SKM-1 (cell line): Measurements from ENCODE around the gene ETV6.
A peak's percentile ranks its signal among the peaks of the same experiment; 100 is the strongest.

Source experiments
- DNase-seq: peaks from one replicate; lab custom pipeline; 2025; ENCODE audit not compliant: unreplicated experiment; lab: John Stamatoyannopoulos, UW

The ETV6 gene

DNA sequence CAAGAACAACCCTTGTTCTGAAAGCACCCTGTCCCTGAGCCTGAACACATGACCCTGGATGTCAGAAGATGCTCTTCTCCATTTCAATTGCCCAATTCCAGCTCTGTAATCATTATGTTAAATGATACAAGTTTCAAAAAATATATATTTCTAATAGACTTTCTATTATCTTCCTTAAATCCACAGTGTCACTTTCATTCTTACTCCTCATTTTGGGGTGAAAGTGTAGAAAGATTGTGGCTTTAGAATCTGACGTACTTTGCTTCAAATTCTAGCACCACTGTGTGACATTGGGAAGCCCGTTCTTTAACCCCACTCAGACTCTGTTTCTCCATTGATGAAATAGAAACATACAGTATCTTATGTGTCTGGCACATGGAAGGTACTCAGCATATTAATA is 83.2 kb downstream of the ETV6 start:
- DNase-seq: no peak

DNA sequence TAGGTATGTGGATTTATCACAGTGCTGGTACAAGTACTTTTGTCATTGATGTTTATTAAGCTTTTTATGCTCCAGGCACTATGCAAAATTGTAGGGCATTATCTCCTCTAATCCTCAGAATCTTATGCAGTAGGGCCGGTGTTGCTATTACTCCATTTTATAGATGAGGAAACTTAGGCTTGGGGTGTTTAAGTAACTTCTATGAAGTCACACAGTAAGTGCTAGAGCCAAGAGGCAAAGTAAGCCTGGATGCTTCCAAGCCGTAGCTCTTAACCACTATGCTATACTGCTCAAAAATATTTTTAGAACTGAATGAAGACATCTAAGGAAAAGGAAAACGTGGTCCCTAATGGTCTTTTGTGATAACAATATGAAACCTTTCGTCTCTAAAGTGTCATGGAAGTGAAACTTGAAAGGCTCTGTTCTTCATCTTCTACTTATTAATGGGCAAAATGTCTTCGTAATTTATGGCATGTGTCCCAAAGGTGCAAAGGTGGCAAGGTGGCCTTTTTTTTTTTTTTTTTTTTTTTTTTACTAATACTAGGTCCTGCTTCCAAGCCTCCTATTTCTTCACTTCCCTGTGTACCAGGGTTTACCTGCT is 85.2 kb downstream of the ETV6 start:
- no peak for DNase-seq

- no peak for DNase-seq
Observed at GRCh38 chr12:11738450-11738849, 89.0 kb downstream of the ETV6 start.

DNA sequence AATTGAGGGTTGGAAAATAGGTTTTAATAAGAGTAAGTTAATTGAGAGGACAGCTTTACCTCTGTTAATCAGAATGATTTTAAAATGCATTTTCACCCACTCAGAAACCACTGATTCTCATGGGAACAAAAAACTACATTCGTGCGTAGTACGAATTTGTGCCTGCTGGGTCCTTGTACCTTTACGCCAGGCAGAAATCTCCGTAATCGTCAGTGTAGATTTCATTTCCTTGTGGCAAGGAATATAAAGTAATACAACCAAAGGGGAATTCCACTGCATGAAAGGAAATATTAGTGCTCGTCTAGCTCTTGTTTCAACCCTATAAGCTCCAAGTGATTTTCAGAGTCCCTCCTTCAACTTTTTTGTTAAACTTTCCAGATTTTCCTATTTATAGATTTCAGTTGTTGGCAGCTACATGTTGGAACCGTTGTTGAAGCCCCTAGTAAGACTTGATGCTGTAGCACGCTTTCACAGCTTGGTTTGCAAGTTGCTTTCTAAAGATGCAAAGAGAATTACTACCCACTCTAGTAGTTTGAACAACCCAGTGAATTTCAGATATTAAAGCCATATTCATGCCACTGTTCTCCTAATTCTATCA is 90.6 kb downstream of the ETV6 start:
- DNase-seq: no peak

DNA sequence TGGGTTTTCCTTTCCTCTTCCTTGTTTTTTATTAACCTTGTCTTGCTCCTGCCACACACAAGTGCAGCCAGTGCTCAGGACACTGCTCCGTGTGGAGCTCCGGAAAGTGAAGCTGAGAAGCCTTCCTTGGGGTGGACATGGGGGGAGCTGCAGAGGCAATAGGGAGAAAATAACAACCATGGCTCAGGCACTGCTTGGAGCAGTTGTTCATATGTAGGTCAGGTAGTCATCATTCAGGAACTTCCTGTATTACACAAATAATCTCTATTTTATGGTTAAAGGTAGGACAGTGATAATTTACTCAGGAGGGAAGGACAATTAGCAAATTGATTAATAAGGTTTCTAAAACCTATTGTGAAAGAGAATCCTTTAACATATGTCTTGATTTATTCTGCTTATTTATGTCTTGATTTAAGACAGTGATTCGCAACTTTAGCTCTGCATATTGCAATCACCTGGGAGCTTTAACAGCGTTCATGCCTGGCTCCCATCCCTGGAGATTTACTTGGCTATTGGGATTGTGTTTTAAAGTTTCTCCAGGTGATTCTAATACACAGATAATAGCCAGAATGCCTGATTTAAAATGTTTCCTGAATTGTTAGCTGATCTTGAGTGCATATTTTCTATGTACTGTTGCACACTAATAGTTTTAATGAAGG is 92.1 kb downstream of the ETV6 start:
- no peak for DNase-seq

- DNase-seq: no peak
Observed at GRCh38 chr12:11743423-11744409, 94.2 kb downstream of the ETV6 start.

DNA sequence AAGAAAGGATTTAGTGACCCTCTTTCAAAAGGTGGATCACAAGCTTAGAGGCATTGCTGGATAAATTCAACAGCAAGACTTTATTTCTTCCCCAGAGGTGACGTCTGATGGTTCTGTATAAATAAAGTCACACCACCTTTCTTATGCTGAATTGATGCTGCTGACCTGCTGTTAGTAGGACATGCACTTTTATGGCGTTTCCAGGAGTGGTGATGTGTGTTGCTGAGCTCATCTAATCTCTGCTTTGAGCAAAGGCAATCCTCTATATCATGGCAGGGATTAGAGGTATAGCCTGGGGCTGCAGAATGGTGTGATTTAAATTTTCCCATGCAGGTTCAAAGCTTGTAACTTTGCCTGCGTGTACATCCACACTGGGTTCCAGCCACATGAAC is 94.9 kb downstream of the ETV6 start:
- DNase-seq: no peak

GRCh38 chr12:11745113-11745512 is 95.6 kb downstream of the ETV6 start:
- no peak for DNase-seq

- DNase-seq: peak; percentile 48
Observed at GRCh38 chr12:11746024-11746771, 96.7 kb downstream of the ETV6 start.

DNA sequence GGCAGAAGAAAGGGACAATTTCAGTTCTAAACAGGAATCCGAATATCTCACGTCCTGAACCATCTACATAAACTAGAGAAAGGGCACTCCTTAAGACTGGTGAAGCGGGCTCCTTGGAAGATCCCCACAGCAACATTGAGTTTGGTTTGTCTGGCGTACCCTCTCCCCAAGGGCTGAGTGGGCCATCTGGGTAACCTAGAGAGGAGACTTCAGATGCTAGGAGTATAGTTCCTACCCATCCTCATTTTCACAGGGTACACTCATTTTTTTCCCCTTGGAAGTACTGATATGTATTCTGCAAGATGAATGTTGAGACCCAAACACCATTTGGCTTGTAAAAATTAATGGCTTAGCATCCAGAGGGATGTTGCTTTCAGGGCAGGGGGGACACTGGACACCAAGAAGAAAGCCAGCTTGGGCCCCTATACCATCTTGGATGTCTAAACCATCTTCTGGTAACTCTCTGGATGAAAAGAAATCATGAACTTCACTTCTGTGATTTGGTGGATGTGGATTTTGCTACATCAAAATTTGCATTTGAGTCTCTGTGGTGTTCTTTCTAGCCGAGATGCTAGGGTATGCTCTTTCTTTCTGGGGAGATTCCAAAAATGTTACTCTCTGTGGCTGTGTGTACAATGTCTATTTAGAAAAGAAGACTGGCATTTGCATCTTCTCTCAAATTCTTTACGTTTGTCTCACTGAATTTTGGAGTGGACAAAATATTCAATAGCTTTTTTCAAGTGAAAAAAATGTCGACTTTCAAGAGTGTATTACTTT is 97.7 kb downstream of the ETV6 start:
- no peak for DNase-seq

DNA sequence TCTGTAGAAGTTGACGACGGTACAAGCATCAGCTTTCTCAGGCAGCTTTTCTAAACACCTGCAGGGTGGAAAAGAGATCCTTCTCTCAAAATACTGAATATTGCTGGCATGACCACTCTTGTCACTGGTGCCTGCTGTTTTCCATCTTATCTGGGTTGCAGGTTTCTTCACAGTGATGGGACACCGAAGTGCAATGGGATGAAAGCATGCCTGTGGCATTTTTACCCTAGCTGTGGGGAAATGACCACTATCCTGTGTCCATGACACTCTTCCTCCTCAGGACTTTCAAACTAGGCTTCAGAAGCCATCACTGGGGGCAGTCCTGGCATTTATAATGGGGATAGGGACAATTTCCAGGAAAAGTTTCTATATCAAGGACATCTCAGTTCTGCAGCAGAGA is 98.5 kb downstream of the ETV6 start:
- DNase-seq: no peak

DNA sequence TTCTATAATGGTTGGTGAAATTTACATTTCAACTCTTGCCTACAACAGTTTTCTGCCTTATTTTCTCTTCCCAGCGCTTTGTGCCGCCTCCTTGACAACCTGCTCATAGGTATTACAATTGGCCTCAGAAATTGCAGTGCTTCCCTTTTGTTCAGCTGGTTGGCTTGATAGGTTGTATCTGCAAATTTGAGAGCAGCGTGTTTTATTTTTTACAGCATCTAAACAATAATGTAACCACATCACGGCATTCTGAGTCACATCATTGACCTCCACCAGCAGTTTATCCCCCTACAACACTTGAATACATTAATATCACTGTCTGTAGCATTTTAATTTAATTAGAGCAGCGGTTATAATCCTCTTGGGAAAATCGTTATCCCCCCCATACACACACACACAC is 99.4 kb downstream of the ETV6 start:
- DNase-seq: no peak

DNA sequence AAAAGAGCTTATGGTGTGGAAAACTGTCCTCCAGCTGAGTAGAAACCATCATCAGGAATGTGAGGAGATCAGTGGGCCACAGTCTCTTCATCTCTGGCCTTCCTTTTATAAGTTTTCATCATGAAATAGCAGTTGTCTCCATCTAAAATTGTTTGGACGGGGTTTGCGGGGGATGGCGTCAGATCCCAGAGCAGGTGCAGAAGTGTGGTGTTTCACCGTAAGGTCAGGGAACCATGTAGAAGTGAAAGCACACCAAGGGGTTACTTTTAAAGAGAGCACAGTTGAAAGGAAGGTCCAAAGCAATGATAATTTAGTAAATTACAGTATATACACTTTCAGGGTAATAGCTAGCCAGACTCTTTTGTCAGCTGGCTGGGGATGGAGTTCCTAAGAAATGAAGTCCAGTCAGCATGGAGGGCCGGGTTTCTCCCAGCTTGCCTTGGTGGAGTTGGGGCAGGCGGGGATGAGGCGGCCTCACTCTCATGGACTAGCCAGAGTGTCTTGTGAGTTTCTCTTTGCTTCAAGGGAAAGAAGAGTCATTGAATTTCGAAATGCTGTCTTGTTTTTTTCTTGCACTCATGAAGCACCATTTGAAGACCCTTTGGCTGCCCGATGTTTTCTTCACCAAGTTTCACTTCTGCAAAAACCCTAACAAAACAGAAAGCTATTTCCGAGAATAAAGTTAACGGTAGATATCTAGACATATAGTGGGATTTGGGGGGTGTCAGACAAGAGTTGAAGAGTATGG is 100.6 kb downstream of the ETV6 start:
- DNase-seq: no peak

DNA sequence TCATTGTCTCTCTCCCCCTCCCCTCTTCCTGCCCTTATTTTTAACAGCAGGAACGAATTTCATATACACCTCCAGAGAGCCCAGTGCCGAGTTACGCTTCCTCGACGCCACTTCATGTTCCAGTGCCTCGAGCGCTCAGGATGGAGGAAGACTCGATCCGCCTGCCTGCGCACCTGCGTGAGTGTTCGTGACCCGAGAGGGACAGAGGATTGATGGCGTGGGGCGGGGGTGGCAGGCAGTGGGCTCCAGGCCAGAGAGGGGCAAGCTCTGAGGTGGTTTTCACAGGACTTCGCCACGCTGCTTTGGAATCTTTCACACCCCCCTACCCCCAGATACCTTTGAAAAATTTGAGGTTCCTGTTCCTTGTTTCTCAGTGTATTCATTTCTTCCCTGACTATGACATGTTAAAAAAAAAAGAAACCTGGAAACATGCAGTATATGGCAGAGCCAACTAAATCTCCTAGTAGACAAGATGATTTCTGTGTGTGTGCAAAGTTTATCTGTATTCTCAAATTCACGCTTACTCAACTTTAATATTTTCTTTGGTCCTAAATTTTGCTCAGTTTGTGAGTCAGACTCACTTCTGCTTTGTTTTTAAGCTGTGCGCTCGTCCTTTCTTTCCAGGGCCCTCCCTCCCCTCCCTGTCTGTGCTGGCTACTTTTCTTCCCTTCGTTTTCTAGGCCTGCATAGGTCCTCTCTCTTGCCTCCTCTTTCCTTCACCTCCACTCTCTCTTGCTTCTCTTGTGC is 103.1 kb downstream of the ETV6 start:
- DNase-seq: no peak

DNA sequence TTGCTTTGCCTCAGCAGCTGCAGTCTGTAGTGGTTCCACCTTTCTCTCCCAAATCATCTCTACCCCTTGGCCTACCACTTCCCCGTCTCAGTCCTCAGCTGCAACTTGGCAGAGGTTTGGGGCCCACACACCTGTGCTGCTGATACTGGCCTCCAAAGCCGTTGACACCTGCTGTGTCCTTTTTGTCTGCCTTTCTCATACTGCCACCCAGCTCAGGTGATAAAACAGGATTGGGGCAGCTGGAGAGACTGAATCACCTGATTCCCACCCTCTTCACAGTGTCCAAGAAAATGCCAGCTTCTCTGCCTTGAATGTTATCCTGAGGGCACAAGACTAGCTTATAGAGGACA is 103.7 kb downstream of the ETV6 start:
- DNase-seq: no peak

DNA sequence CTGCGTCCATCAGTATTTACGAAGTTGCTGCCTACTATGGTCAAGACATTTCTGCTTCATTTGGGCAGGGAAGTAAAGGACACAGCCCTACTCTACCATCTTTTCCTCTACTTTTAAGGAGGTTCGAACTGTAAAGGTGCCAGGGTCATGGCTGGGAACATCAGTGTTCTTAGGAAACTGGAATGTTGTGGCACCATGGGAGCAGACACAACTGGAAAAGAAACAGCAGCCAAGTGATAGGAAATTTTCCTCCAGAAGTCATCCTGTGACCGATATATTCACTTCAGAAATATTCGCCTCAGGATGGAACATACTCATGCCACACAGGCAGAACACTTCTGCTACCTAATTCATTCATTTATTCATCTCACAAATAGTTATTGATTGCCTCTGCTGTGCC is 104.4 kb downstream of the ETV6 start:
- DNase-seq: no peak

- DNase-seq: no peak
Observed at GRCh38 chr12:11754256-11754655, 104.8 kb downstream of the ETV6 start.

GRCh38 chr12:11755302-11755930 is 105.9 kb downstream of the ETV6 start:
- DNase-seq: no peak
